Osteocyte (in vitro differentiated cells): ENCODE results near the gene UGT2B10. TPM values are rescaled to one million over a fixed set of nuclear protein-coding genes. Genes with fewer than 3 reads are reported as not detected.
"Not testable (repeated sequence)": the region's sequence is repeated elsewhere in the genome, so short reads cannot be mapped to it uniquely, and the experiment has no call there.

Experiments
- DNase-seq: peaks from one replicate; pipeline ENCODE4 v3.0.0; 2021; ENCODE audit warnings: mixed read lengths; ENCODE audit not compliant: unreplicated experiment; ENCODE audit errors: extremely low spot score
- H3K27ac Mint-ChIP-seq: one replicate; pipeline ENCODE4 v1.8.0; 2021; ENCODE audit warnings: mild to moderate bottlenecking, mixed read lengths; ENCODE audit not compliant: unreplicated experiment
- H3K27me3 Mint-ChIP-seq: one replicate; pipeline ENCODE4 v1.8.0; 2021; ENCODE audit warnings: mixed read lengths; ENCODE audit not compliant: unreplicated experiment
- H3K36me3 Mint-ChIP-seq: one replicate; pipeline ENCODE4 v1.8.0; 2021; ENCODE audit warnings: mixed read lengths; ENCODE audit not compliant: unreplicated experiment
- H3K4me1 Mint-ChIP-seq: one replicate; pipeline ENCODE4 v1.8.0; 2021; ENCODE audit warnings: mixed read lengths; ENCODE audit not compliant: unreplicated experiment
- H3K4me3 Mint-ChIP-seq: one replicate; pipeline ENCODE4 v1.8.0; 2021; ENCODE audit warnings: mild to moderate bottlenecking, moderate library complexity, mixed read lengths; ENCODE audit not compliant: unreplicated experiment
- H3K9me3 Mint-ChIP-seq: one replicate; pipeline ENCODE4 v1.8.0; 2021; ENCODE audit warnings: mixed read lengths; ENCODE audit not compliant: unreplicated experiment
- total RNA-seq: library from RNA; stranded (reverse); gene quantifications from 2 replicates; pipeline ENCODE4 v1.2.1, GENCODE V29; 2021
- TF ChIP-seq, protein P1 (sequence below): fragments of 200-600 bp; sonication (generic); IDR thresholded peaks from 2 replicates; pipeline ENCODE4 v1.5.0; 2021; ENCODE audit warnings: antibody characterized with exemption, mild to moderate bottlenecking, moderate library complexity

UGT2B10 gene
- total RNA-seq, 1 donor from 2014 or later: not detected

DNA sequence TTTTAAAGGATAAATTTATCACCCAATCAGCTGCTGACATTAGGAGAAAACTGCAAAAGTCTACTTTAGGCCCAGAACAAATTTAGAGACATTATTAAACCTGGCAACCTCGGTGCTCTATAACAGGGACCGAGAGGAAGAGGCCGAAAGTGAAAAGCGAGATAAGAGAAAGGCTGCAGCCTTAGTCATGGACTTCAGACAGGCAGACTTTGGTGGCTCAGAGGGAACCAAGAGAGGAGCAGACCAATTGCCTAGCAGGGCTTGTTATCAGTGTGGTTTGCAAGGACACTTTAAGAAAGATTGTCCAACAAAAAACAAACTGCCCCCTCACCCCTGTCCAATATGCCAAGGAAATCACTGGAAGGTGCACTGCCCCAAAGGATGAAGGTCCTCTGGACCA, 12.8 kb upstream of the UGT2B10 start:
- no peak overlapping the region for H3K27ac Mint-ChIP-seq

DNA sequence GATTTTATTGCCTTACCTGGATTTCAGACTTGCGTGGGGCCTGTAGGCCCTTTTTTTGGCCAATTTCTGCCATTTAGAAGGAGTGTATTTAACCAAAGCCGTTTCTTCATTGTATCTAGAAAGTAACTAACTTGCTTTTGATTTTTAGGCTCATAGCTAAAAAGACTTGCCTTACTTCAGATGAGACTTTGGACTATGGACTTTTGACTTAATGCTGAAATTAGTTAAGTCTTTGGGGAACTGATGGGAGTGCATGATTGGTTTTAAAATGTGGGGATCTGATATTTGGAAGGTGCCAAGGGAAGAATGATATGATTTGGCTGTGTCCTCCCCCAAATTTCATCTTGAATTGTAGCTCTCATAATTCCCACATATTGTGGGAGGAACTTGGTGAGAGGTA, 7.7 kb upstream of the UGT2B10 start:
- TF ChIP-seq, protein P1, sequence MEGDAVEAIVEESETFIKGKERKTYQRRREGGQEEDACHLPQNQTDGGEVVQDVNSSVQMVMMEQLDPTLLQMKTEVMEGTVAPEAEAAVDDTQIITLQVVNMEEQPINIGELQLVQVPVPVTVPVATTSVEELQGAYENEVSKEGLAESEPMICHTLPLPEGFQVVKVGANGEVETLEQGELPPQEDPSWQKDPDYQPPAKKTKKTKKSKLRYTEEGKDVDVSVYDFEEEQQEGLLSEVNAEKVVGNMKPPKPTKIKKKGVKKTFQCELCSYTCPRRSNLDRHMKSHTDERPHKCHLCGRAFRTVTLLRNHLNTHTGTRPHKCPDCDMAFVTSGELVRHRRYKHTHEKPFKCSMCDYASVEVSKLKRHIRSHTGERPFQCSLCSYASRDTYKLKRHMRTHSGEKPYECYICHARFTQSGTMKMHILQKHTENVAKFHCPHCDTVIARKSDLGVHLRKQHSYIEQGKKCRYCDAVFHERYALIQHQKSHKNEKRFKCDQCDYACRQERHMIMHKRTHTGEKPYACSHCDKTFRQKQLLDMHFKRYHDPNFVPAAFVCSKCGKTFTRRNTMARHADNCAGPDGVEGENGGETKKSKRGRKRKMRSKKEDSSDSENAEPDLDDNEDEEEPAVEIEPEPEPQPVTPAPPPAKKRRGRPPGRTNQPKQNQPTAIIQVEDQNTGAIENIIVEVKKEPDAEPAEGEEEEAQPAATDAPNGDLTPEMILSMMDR: no peak
- Mint-ChIP-seq H3K9me3 (peaks cover 9% of the 10 kb centered on the region), H3K27ac (no peak overlapping the region), H3K4me3 (no peak overlapping the region), H3K4me1 (no peaks in the 10 kb centered on the region), H3K27me3 (no peaks in the 10 kb centered on the region), H3K36me3 (no peaks in the 10 kb centered on the region)
- DNase-seq: no peak

More for the DNA sequence above, 12.8 kb upstream of the UGT2B10 start:
- TF ChIP-seq, protein P1: no peak
- Mint-ChIP-seq H3K4me1 (no peaks in the 10 kb centered on the region), H3K4me3 (no peak overlapping the region), H3K36me3 (no peaks in the 10 kb centered on the region), H3K27me3 (no peaks in the 10 kb centered on the region), H3K9me3 (peaks cover 9% of the 10 kb centered on the region)
- no peak for DNase-seq

DNA sequence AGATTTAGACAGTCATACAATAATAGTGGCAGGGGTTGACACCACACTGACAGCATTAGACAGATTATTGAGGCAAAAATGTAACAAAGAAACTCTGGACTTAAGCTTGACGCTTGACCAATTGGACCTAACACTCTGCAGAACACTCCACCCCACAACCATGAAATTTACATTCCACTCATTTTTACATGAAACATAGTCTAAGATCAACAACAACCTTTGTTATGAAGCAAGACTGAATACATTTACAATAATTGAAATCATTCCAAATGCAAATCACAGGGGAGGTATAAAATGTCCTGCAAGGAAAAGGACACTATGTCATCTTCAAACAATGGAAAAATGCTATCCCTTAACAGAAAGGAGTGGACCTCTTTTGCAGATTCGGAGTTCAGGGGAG, 4.9 kb upstream of the UGT2B10 start:
- H3K27me3 Mint-ChIP-seq: no peaks in the 10 kb centered on the region
- H3K27ac Mint-ChIP-seq: no peak overlapping the region
- no peaks in the 10 kb centered on the region for H3K36me3 Mint-ChIP-seq
- no peak for DNase-seq
- H3K9me3 Mint-ChIP-seq: peaks cover 6% of the 10 kb centered on the region
- no peak overlapping the region for H3K4me3 Mint-ChIP-seq
- H3K4me1 Mint-ChIP-seq: no peaks in the 10 kb centered on the region
- TF ChIP-seq, protein P1: no peak

DNA sequence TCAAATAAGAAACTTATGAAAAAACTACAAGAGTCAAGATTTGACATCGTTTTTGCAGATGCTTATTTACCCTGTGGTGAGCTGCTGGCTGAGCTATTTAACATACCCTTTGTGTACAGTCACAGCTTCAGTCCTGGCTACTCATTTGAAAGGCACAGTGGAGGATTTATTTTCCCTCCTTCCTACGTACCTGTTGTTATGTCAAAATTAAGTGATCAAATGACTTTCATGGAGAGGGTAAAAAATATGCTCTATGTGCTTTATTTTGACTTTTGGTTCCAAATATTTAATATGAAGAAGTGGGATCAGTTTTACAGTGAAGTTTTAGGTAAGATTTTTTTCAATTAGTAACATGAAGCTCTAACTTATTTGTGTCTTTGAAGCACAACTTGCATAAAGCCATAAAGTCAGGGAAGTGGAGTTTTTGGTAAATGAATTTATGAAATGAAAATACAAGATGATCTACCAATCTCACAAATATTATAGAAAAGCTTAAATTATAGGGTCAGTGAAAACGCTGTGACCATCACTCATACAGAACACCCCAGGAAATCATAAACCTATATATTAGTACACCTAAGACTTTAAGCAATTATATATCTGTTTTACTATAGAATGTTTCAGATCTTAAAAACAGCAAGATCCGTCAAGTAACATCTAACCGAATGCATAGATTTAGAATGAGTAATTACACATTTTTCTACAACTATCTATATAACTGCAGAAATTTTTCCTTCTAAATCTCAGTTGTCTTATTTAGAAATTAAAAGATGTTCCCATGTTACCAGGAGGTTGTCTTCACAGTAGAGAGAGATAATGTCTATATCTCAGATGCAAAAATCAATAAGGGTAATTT, 844 bp downstream of the UGT2B10 start:
- not testable (repeated sequence) for H3K4me1 Mint-ChIP-seq, H3K36me3 Mint-ChIP-seq, H3K27me3 Mint-ChIP-seq, DNase-seq, H3K4me3 Mint-ChIP-seq, H3K9me3 Mint-ChIP-seq, H3K27ac Mint-ChIP-seq

DNA sequence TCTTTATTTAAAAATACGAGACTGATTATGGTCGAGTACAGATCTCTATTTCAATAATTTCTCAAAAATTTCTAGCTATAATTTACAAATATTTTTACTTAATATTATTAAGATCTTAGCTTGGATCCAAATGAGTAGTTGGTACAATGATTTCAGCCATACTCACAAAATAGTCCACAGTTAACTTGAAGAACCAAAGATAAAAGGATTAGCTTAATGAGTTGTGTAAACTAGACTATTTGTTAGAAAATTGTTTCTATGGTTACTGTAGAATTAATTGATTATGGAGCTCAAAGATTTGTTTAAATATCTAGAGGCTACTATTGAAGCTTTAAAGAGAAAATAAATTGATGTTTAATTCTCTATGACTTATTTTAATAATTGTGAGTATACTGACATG, 1.6 kb downstream of the UGT2B10 start:
- no peaks in the 10 kb centered on the region for H3K36me3 Mint-ChIP-seq
- H3K4me1 Mint-ChIP-seq: no peaks in the 10 kb centered on the region
- H3K9me3 Mint-ChIP-seq: no peaks in the 10 kb centered on the region
- H3K27me3 Mint-ChIP-seq: no peaks in the 10 kb centered on the region
- H3K4me3 Mint-ChIP-seq: no peak overlapping the region
- no peak overlapping the region for H3K27ac Mint-ChIP-seq
- TF ChIP-seq, protein P1: no peak
- no peak for DNase-seq

DNA sequence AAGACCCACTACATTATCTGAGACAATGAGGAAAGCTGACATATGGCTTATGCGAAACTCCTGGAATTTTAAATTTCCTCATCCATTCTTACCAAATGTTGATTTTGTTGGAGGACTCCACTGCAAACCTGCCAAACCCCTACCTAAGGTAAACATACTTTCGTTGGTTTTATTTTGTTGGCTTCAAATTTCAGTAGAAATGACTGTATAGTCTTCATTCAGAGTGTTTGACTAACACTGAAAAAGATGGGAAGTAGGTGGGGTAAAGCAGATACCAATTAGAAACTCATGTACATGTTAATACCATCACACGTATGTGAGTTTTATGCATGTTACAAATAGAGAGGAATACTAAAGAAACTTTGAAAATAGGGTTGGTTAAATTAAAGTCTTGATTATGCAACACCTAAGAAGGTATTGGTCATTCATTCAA, 2.3 kb downstream of the UGT2B10 start:
- H3K9me3 Mint-ChIP-seq, H3K4me3 Mint-ChIP-seq, H3K27me3 Mint-ChIP-seq, H3K27ac Mint-ChIP-seq, H3K36me3 Mint-ChIP-seq, H3K4me1 Mint-ChIP-seq, DNase-seq: not testable (repeated sequence)
